ENCODE data around the gene WSCD2. TPM values are rescaled to one million over a fixed set of nuclear protein-coding genes. Genes with fewer than 3 reads are reported as not detected.

The WSCD2 gene
- polyA plus RNA-seq, 1 experiment, result not detected

- no peak overlapping the region for H3K4me3 ChIP-seq (ENCODE audit: low read depth, low read length)
- no peak for TF ChIP-seq CTCF (IDR thresholded peaks at IDR 0.05; ENCODE audit: insufficient read depth, low read depth, low read length)
- POLR2A ChIA-PET, result no interaction called here
- no peaks in the 10 kb centered on the region for H3K27me3 ChIP-seq (ENCODE audit: control insufficient read depth, insufficient read depth, low read length)
- CTCF ChIA-PET, result interaction anchor here (1.1 kb wide), 1 partner anchor 15 kb away, joined by 3 read pairs; no protein-coding TSS in a partner anchor
- no peak for DNase-seq (ENCODE audit: low read depth)
- no peaks in the 10 kb centered on the region for H3K36me3 ChIP-seq (ENCODE audit: control insufficient read depth, insufficient read depth, low read length)
Observed at GRCh38 chr12:108167974-108168373, 38.9 kb downstream of the WSCD2 start.

- POLR2A ChIA-PET, result no interaction called here
- DNase-seq (ENCODE audit: low read depth), result no peak
- no peak overlapping the region for H3K4me3 ChIP-seq (ENCODE audit: low read depth, low read length)
- CTCF ChIA-PET, result no interaction called here
- H3K36me3 ChIP-seq (ENCODE audit: control insufficient read depth, insufficient read depth, low read length), result no peaks in the 10 kb centered on the region
- H3K27me3 ChIP-seq (ENCODE audit: control insufficient read depth, insufficient read depth, low read length), result no peaks in the 10 kb centered on the region
- no peak for TF ChIP-seq CTCF (IDR thresholded peaks at IDR 0.05; ENCODE audit: insufficient read depth, low read depth, low read length)
Observed at GRCh38 chr12:108169708-108170107, 40.6 kb downstream of the WSCD2 start.

DNA sequence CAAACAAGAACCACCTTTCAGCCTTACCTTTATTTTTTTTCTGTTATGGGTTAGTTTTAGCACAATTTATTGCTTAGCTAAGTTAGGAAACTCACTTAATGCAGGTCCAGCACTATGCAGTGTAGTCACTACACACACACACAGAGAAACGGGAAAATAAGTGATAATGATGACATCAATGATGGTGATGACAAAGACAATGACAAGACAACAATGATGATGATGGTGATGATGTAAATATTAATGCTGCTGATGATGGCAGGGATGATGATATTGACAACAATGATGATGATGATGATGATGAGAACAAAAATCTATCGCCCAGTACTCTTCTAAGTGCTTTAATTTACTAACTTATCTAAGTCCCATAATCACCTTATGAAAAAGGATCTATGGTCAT is 41.1 kb downstream of the WSCD2 start:
- CTCF ChIA-PET, result no interaction called here
- POLR2A ChIA-PET, result no interaction called here
- H3K27me3 ChIP-seq (ENCODE audit: control insufficient read depth, insufficient read depth, low read length), result no peaks in the 10 kb centered on the region
- no peaks in the 10 kb centered on the region for H3K36me3 ChIP-seq (ENCODE audit: control insufficient read depth, insufficient read depth, low read length)
- DNase-seq (ENCODE audit: low read depth), result no peak
- TF ChIP-seq CTCF (IDR thresholded peaks at IDR 0.05; ENCODE audit: insufficient read depth, low read depth, low read length), result no peak
- H3K4me3 ChIP-seq (ENCODE audit: low read depth, low read length), result no peak overlapping the region

- ChIA-PET CTCF (no interaction called here), POLR2A (no interaction called here)
- DNase-seq (ENCODE audit: low read depth), result no peak
- Histone ChIP-seq H3K36me3 (ENCODE audit: control insufficient read depth, insufficient read depth, low read length) (no peaks in the 10 kb centered on the region), H3K27me3 (ENCODE audit: control insufficient read depth, insufficient read depth, low read length) (no peaks in the 10 kb centered on the region), H3K4me3 (ENCODE audit: low read depth, low read length) (no peak overlapping the region)
- no peak for TF ChIP-seq CTCF (IDR thresholded peaks at IDR 0.05; ENCODE audit: insufficient read depth, low read depth, low read length)
Observed at GRCh38 chr12:108172033-108172432, 42.9 kb downstream of the WSCD2 start.

- TF ChIP-seq CTCF (IDR thresholded peaks at IDR 0.05; ENCODE audit: insufficient read depth, low read depth, low read length), result no peak
- ChIA-PET CTCF (no interaction called here), POLR2A (no interaction called here)
- no peaks in the 10 kb centered on the region for H3K27me3 ChIP-seq (ENCODE audit: control insufficient read depth, insufficient read depth, low read length)
- no peaks in the 10 kb centered on the region for H3K36me3 ChIP-seq (ENCODE audit: control insufficient read depth, insufficient read depth, low read length)
- no peak overlapping the region for H3K4me3 ChIP-seq (ENCODE audit: low read depth, low read length)
- DNase-seq (ENCODE audit: low read depth), result no peak
Observed at GRCh38 chr12:108173160-108173559, 44.1 kb downstream of the WSCD2 start.
